IMR-90 (cell line): ENCODE data around the gene ZNF688. TPM values are rescaled to one million over a fixed set of nuclear protein-coding genes. Genes with fewer than 3 reads are reported as not detected.

Experiments used
- ATAC-seq: fragments of 200-7000 bp; cut with Tn5 transposase; 2 replicates; pipeline ENCODE4 v1.9.1; 2020; ENCODE audit warnings: low read depth, mild to moderate bottlenecking, moderate library complexity
- BruUV-seq: library from RNA; stranded (reverse); fragments of 400-500 nt; replicated peaks from 2 replicates; lab custom pipeline; 2021; lab: Mats Ljungman, UMichigan
- CTCF ChIA-PET: fragments of 300-600 bp; formaldehyde crosslinking; extraction: SDS; loops from one replicate; lab custom pipeline; 2021; ENCODE audit warnings: antibody characterized with exemption; lab: Yijun Ruan, JAX
- POLR2A ChIA-PET: fragments of 300-600 bp; sonication (Branson Sonifier 250); formaldehyde crosslinking; loops from one replicate; lab custom pipeline; 2022; ENCODE audit warnings: antibody characterized with exemption; ENCODE audit not compliant: unreplicated experiment; lab: Charles Lee
- DNase-seq: peaks from one replicate; pipeline ENCODE4 v3.0.0; 2013
- H2AFZ ChIP-seq: replicated peaks from 2 replicates; pipeline ENCODE3; 2013; ENCODE audit warnings: low read length, mild to moderate bottlenecking; ENCODE audit not compliant: poor library complexity
- H2AK5ac ChIP-seq: 2 replicates; pipeline ENCODE4 v1.6.1; 2013; ENCODE audit warnings: low read depth, low read length, inconsistent platforms
- H2AK9ac ChIP-seq: replicated peaks from 2 replicates; pipeline ENCODE3; 2013; ENCODE audit warnings: mild to moderate bottlenecking, low read depth, low read length, moderate library complexity; ENCODE audit not compliant: poor library complexity
- H2BK120ac ChIP-seq: 2 replicates; pipeline ENCODE4 v1.6.1; 2013; ENCODE audit warnings: low read depth, low read length, inconsistent platforms
- H2BK15ac ChIP-seq: 3 replicates; pipeline ENCODE4 v1.6.1; 2013; ENCODE audit warnings: low read depth, low read length, inconsistent platforms
- H2BK20ac ChIP-seq: 2 replicates; pipeline ENCODE4 v1.6.1; 2013; ENCODE audit warnings: low read depth, mild to moderate bottlenecking, inconsistent platforms, low read length, moderate library complexity
- H2BK5ac ChIP-seq: 2 replicates; pipeline ENCODE4 v1.6.1; 2013; ENCODE audit warnings: mild to moderate bottlenecking, low read depth, low read length, inconsistent platforms; ENCODE audit not compliant: poor library complexity, severe bottlenecking
- H3K14ac ChIP-seq: replicated peaks from 2 replicates; pipeline ENCODE4 v1.6.1; 2013; ENCODE audit warnings: low read depth, low read length, inconsistent platforms
- H3K18ac ChIP-seq: 2 replicates; pipeline ENCODE4 v1.6.1; 2013; ENCODE audit warnings: low read depth, low read length, control low read depth
- H3K23ac ChIP-seq: 2 replicates; pipeline ENCODE4 v1.6.1; 2013; ENCODE audit warnings: low read depth, low read length, inconsistent platforms
- H3K27ac ChIP-seq: 2 replicates; pipeline ENCODE4 v1.5.1; 2013; ENCODE audit warnings: mild to moderate bottlenecking, control low read depth, low read length; ENCODE audit not compliant: insufficient read depth
- H3K27me3 ChIP-seq: 2 replicates; pipeline ENCODE4 v1.6.1; 2013; ENCODE audit warnings: low read length; ENCODE audit not compliant: control insufficient read depth, insufficient read depth
- H3K36me3 ChIP-seq: 2 replicates; pipeline ENCODE4 v1.6.1; 2013; ENCODE audit warnings: low read length, mixed read lengths; ENCODE audit not compliant: control insufficient read depth, insufficient read depth
- H3K4ac ChIP-seq: 2 replicates; pipeline ENCODE4 v1.6.1; 2013; ENCODE audit warnings: low read depth, low read length, inconsistent platforms
- H3K4me1 ChIP-seq: 2 replicates; pipeline ENCODE4 v1.6.1; 2013; ENCODE audit warnings: low read length, mixed read lengths; ENCODE audit not compliant: control insufficient read depth, insufficient read depth
- H3K4me2 ChIP-seq: 2 replicates; pipeline ENCODE4 v1.6.1; 2013; ENCODE audit warnings: low read depth, mild to moderate bottlenecking, control low read depth, low read length, moderate library complexity
- H3K4me3 ChIP-seq: 2 replicates; pipeline ENCODE4 v1.5.1; 2013; ENCODE audit warnings: low read depth, mild to moderate bottlenecking, control low read depth, low read length, moderate library complexity; ENCODE audit not compliant: insufficient read depth
- H3K56ac ChIP-seq: 2 replicates; pipeline ENCODE4 v1.6.1; 2013; ENCODE audit warnings: low read length, inconsistent platforms; ENCODE audit not compliant: insufficient read depth; ENCODE audit errors: extremely low read depth
- H3K79me1 ChIP-seq, 2 experiments: 2 replicates each; pipeline ENCODE4 v1.6.1; 2013; ENCODE audit warnings: low read length in 2 of 2, inconsistent platforms in 1 of 2, low read depth in 1 of 2
- H3K9ac ChIP-seq: 2 replicates; pipeline ENCODE4 v1.6.1; 2013; ENCODE audit warnings: low read depth, low read length, control low read depth
- H3K9me1 ChIP-seq: 2 replicates; pipeline ENCODE4 v1.6.1; 2013; ENCODE audit warnings: low read length, inconsistent platforms; ENCODE audit not compliant: insufficient read depth
- H3K9me3 ChIP-seq: 2 replicates; pipeline ENCODE4 v1.6.1; 2013; ENCODE audit warnings: low read length; ENCODE audit not compliant: control insufficient read depth, insufficient read depth
- H4K20me1 ChIP-seq: 2 replicates; pipeline ENCODE4 v1.6.1; 2013; ENCODE audit warnings: low read length, inconsistent platforms; ENCODE audit not compliant: insufficient read depth
- H4K5ac ChIP-seq: 2 replicates; pipeline ENCODE4 v1.6.1; 2013; ENCODE audit warnings: mild to moderate bottlenecking, low read depth, low read length, control low read depth
- H4K8ac ChIP-seq, 2 experiments: 2 replicates each; pipeline ENCODE4 v1.6.1; 2013; ENCODE audit warnings: low read depth in 2 of 2, low read length in 2 of 2, control low read depth in 1 of 2, inconsistent platforms in 1 of 2
- H4K91ac ChIP-seq: 2 replicates; pipeline ENCODE4 v1.6.1; 2013; ENCODE audit warnings: low read depth, low read length, inconsistent platforms; ENCODE audit not compliant: insufficient read depth
- BHLHE40 ChIP-seq: fragments of 150-350 bp; IDR thresholded peaks from 2 replicates; pipeline ENCODE4 v1.6.1; 2016; ENCODE audit warnings: mild to moderate bottlenecking, low read depth, low read length
- CHD1 ChIP-seq: IDR thresholded peaks from 2 replicates; pipeline ENCODE4 v1.6.1; 2012; ENCODE audit warnings: low read depth, low read length, improper control_type of control experiment
- CTCF ChIP-seq: conservative IDR thresholded peaks from 2 replicates; pipeline ENCODE4 v1.5.1; 2012; ENCODE audit warnings: mild to moderate bottlenecking, low read depth, low read length, improper control_type of control experiment
- MAFK ChIP-seq: IDR thresholded peaks from 2 replicates; pipeline ENCODE4 v1.6.1; 2012; ENCODE audit warnings: low read depth, low read length, improper control_type of control experiment
- MAZ ChIP-seq: IDR thresholded peaks from 2 replicates; pipeline ENCODE4 v1.6.1; 2012; ENCODE audit warnings: low read depth, mild to moderate bottlenecking, low read length, improper control_type of control experiment, moderate library complexity, borderline replicate concordance
- MXI1 ChIP-seq: IDR thresholded peaks from 2 replicates; pipeline ENCODE4 v1.6.1; 2012; ENCODE audit warnings: low read depth, mild to moderate bottlenecking, low read length, moderate library complexity, borderline replicate concordance
- NFE2L2 ChIP-seq: fragments of 150-350 bp; IDR thresholded peaks from 2 replicates; pipeline ENCODE4 v1.6.1; 2016; ENCODE audit warnings: low read depth, mild to moderate bottlenecking, low read length
- POLR2A ChIP-seq: IDR thresholded peaks from 2 replicates; pipeline ENCODE4 v1.6.1; 2012; ENCODE audit warnings: mild to moderate bottlenecking, low read depth, low read length
- RFX5 ChIP-seq: IDR thresholded peaks from 2 replicates; pipeline ENCODE4 v1.8.0; 2012; ENCODE audit warnings: low read depth, mild to moderate bottlenecking, low read length, moderate library complexity
- USF2 ChIP-seq: fragments of 150-350 bp; IDR thresholded peaks from 2 replicates; pipeline ENCODE4 v1.6.1; 2017; ENCODE audit warnings: mild to moderate bottlenecking, antibody characterized with exemption, low read length, low read depth
- WGBS, 2 experiments: methylation state at CpG; one replicate each; pipeline versions ENCODE4 v1.1.5 to v1.1.7; 2013; ENCODE audit warnings: missing lambda C conversion rate in 2 of 2; ENCODE audit not compliant: insufficient read length in 1 of 2; ENCODE audit errors: extremely low coverage in 2 of 2; 5-methylcytosine and 5-hydroxymethylcytosine counted together
- dilution Hi-C: fragments of 300-500 bp; cut with HindIII; formaldehyde crosslinking; loops from one replicate; pipeline ENCODE4 v1.14.3; 2018; ENCODE audit warnings: low sequenced_read_pairs; ENCODE audit not compliant: unreplicated experiment
- in situ Hi-C: fragments of 300-500 bp; cut with MboI; formaldehyde crosslinking; loops from 3 replicates; pipeline ENCODE4 v1.14.3; 2019; ENCODE audit warnings: low sequenced_read_pairs, inconsistent platforms, mixed read lengths
- intact Hi-C: fragments of 100-400 bp; cut with micrococcal nuclease; formaldehyde crosslinking; loops from 2 replicates; pipeline ENCODE4 v1.10.0; 2022
- polyA plus RNA-seq, 3 experiments: library from polyadenylated mRNA; depleted of rRNA; stranded (reverse); fragments of >200 nt; gene quantifications; 2 replicates each; pipeline ENCODE4 v1.2.3, GENCODE V29; 2012; ENCODE audit warnings: low replicate concordance in 1 of 3
- total RNA-seq: library from RNA; depleted of rRNA; stranded (reverse); fragments of >200 nt; gene quantifications from 2 replicates; pipeline ENCODE4 v1.2.3, GENCODE V29; 2012

Gene ZNF688
- total and polyA plus RNA-seq, 2 of the 4 experiments (the other 2 are of a cell fraction), result 1.8 to 3.7 TPM

GRCh38 chr16:30569281-30569680 lies 2.2 kb downstream of the ZNF688 start:
- H2AFZ ChIP-seq, result peak overlapping the region; percentile 23
- no peak overlapping the region for H3K18ac ChIP-seq
- TF ChIP-seq BHLHE40 (no peak), RFX5 (no peak), USF2 (no peak), MAFK (no peak), POLR2A (no peak), CTCF (no peak), CHD1 (no peak), NFE2L2 (no peak), MXI1 (no peak), MAZ (no peak)
- ATAC-seq (no peak), DNase-seq (no peak)
- H3K36me3 ChIP-seq, result no peaks in the 10 kb centered on the region
- H3K9me3 ChIP-seq, result no peaks in the 10 kb centered on the region
- H3K4me3 ChIP-seq, result no peak overlapping the region
- H3K56ac ChIP-seq, result no peak overlapping the region
- H4K5ac ChIP-seq, result no peak overlapping the region
- ChIA-PET POLR2A (no interaction called here), CTCF (no interaction called here)
- no peak overlapping the region for H3K9ac ChIP-seq
- no CpG with 5 or more reads among the region's 3 CpGs for WGBS, 2 experiments
- no peak overlapping the region for H2BK20ac ChIP-seq
- H3K14ac ChIP-seq, result no peak overlapping the region
- no peak overlapping the region for H4K8ac ChIP-seq
- peaks cover 6% of the 10 kb centered on the region; the same call in 1 of the 2 replicates for H3K27me3 ChIP-seq
- no peak overlapping the region for H3K23ac ChIP-seq
- H2AK9ac ChIP-seq, result no peak overlapping the region
- H4K91ac ChIP-seq, result no peak overlapping the region
- no TSS peak for BruUV-seq
- H3K4me2 ChIP-seq, result no peak overlapping the region
- no peak overlapping the region for H2AK5ac ChIP-seq
- H4K20me1 ChIP-seq, result no peaks in the 10 kb centered on the region
- H3K27ac ChIP-seq, result no peak overlapping the region
- no peak overlapping the region for H2BK5ac ChIP-seq
- in situ Hi-C loops (no loop called here), intact Hi-C loops (no loop called here), dilution Hi-C loops (no loop called here)
- no peak overlapping the region for H2BK15ac ChIP-seq
- H3K9me1 ChIP-seq, result no peaks in the 10 kb centered on the region
- H2BK120ac ChIP-seq, result no peak overlapping the region
- peaks cover 9% of the 10 kb centered on the region for H3K4me1 ChIP-seq
- no peak overlapping the region for H3K4ac ChIP-seq
- H3K79me1 ChIP-seq, result peaks cover 5 to 19% of the 10 kb centered on the region in 2 experiments; a peak in 3 of 4 replicates
